GM23248 (cell line): Measurements from ENCODE around the gene CYGB. TPM values are rescaled to one million over a fixed set of nuclear protein-coding genes. Genes with fewer than 3 reads are reported as not detected.

ENCODE experiments used
- DNase-seq: peaks from one replicate; pipeline ENCODE4 v3.0.0-alpha.2; 2015
- H2AFZ ChIP-seq: fragments of 200-600 bp; sonication (generic); 2 replicates; pipeline ENCODE4 v1.6.1; 2016; ENCODE audit warnings: antibody characterized with exemption
- H3F3A ChIP-seq: fragments of 200-600 bp; sonication (generic); 2 replicates; pipeline ENCODE4 v1.6.1; 2016; ENCODE audit warnings: mild to moderate bottlenecking, antibody characterized with exemption, mixed run types; ENCODE audit not compliant: insufficient read depth
- H3K27ac ChIP-seq: fragments of 200-600 bp; sonication (generic); 2 replicates; pipeline ENCODE4 v1.5.1; 2016; ENCODE audit warnings: mild to moderate bottlenecking
- H3K27me3 ChIP-seq: fragments of 200-600 bp; sonication (generic); replicated peaks from 2 replicates; pipeline ENCODE4 v1.6.1; 2016; ENCODE audit warnings: mild to moderate bottlenecking; ENCODE audit not compliant: insufficient read depth
- H3K36me3 ChIP-seq: fragments of 200-600 bp; sonication (generic); 2 replicates; pipeline ENCODE4 v1.6.1; 2016; ENCODE audit warnings: low read depth, mild to moderate bottlenecking
- H3K4me1 ChIP-seq: fragments of 200-600 bp; sonication (generic); 2 replicates; pipeline ENCODE4 v1.6.1; 2016; ENCODE audit warnings: mild to moderate bottlenecking; ENCODE audit not compliant: insufficient read depth
- H3K4me2 ChIP-seq: fragments of 200-600 bp; sonication (generic); one replicate; pipeline ENCODE4 v1.6.1; 2016; ENCODE audit warnings: mild to moderate bottlenecking; ENCODE audit not compliant: unreplicated experiment
- H3K4me3 ChIP-seq: fragments of 200-600 bp; sonication (generic); 2 replicates; pipeline ENCODE4 v1.5.1; 2016; ENCODE audit warnings: mild to moderate bottlenecking
- H3K79me2 ChIP-seq: fragments of 200-600 bp; sonication (generic); 2 replicates; pipeline ENCODE4 v1.6.1; 2016; ENCODE audit warnings: mild to moderate bottlenecking; ENCODE audit not compliant: insufficient read depth
- H3K9ac ChIP-seq: fragments of 200-600 bp; sonication (generic); 2 replicates; pipeline ENCODE4 v1.6.1; 2016; ENCODE audit warnings: mild to moderate bottlenecking
- H3K9me2 ChIP-seq: fragments of 200-600 bp; sonication (generic); 2 replicates; pipeline ENCODE4 v1.6.1; 2016; ENCODE audit warnings: mixed run types, mild to moderate bottlenecking, moderate library complexity; ENCODE audit not compliant: insufficient read depth
- H3K9me3 ChIP-seq: fragments of 200-600 bp; sonication (generic); one replicate; pipeline ENCODE4 v1.6.1; 2017; ENCODE audit warnings: low read depth
- H4K20me1 ChIP-seq: fragments of 200-600 bp; sonication (generic); 2 replicates; pipeline ENCODE4 v1.6.0; 2016; ENCODE audit not compliant: insufficient read depth
- EZH2 ChIP-seq: fragments of 200-600 bp; sonication (generic); IDR thresholded peaks from 2 replicates; pipeline ENCODE4 v1.6.1; 2018; ENCODE audit warnings: antibody characterized with exemption, mild to moderate bottlenecking; ENCODE audit not compliant: insufficient read depth, poor library complexity, severe bottlenecking
- EZH2phosphoT487 ChIP-seq: fragments of 200-600 bp; sonication (generic); IDR thresholded peaks from 2 replicates; pipeline ENCODE4 v1.6.1; 2018; ENCODE audit warnings: antibody characterized with exemption, moderate library complexity, mild to moderate bottlenecking, low read depth; ENCODE audit not compliant: insufficient read depth
- WGBS, 2 experiments: methylation state at CpG; one replicate each; pipeline ENCODE4 v1.1.6; 2015 to 2017; ENCODE audit warnings: low lambda C conversion rate in 2 of 2, low coverage in 1 of 2; ENCODE audit errors: missing lambda C conversion rate in 2 of 2; 5-methylcytosine and 5-hydroxymethylcytosine counted together
- in situ Hi-C: fragments of 300-500 bp; cut with MboI; formaldehyde crosslinking; loops from 2 replicates; pipeline ENCODE4 v1.15.0; 2020
- polyA plus RNA-seq: library from polyadenylated mRNA; unstranded; fragments of >200 nt; fragmentation: Nextera tagmentation; extraction: Ambion mirVana; gene quantifications from 2 replicates; pipeline ENCODE4 v1.2.1, GENCODE V29; 2016
- small RNA-seq: library from RNA; depleted of rRNA; stranded (forward); fragments of <200 nt; gene quantifications from one replicate; pipeline ENCODE3, GENCODE V24; 2014; ENCODE audit warnings: low read depth, low replicate concordance
- total RNA-seq: library from RNA; depleted of rRNA; stranded (reverse); fragments of >200 nt; shearing (Covaris generic); gene quantifications from 2 replicates; pipeline ENCODE4 v1.2.3, GENCODE V29; 2014; rRNA removed

CYGB gene
- total and polyA plus RNA-seq, 2 experiments from 2014 or later = 1.1 to 8.3 TPM

GRCh38 chr17:76477576-76477975 is 59.9 kb downstream of the CYGB start:
- Histone ChIP-seq H4K20me1 (no peaks in the 10 kb centered on the region), H3K4me2 (no peak overlapping the region), H3K4me1 (no peaks in the 10 kb centered on the region), H3K9ac (no peak overlapping the region), H3F3A (no peaks in the 10 kb centered on the region), H3K4me3 (no peak overlapping the region), H3K27me3 (no peaks in the 10 kb centered on the region), H3K79me2 (no peaks in the 10 kb centered on the region), H2AFZ (no peak overlapping the region), H3K27ac (no peak overlapping the region), H3K9me2 (no peaks in the 10 kb centered on the region), H3K9me3 (no peaks in the 10 kb centered on the region), H3K36me3 (no peaks in the 10 kb centered on the region)
- no peak for TF ChIP-seq EZH2
- no peak for TF ChIP-seq EZH2phosphoT487
- no peak for DNase-seq
- WGBS, 2 experiments = 92% methylated on average over 15 of the region's 15 CpGs
- in situ Hi-C loops = loop anchor here (25.0 kb wide), 1 partner anchor 110 kb away; the partner anchor contains the start of gene ST6GALNAC2

Small RNA genes within 50 kb of the gene (small RNA-seq; reads per million reads assigned to genes)
- gene SNORD1A = not detected
- 12.9 reads per million, percentile 86 among the genes with 10 or more reads in this experiment for gene SNORD1B

Other genes starting within 250 kb of the CYGB start
- gene QRICH2, start 229.4 kb downstream of the CYGB start, total RNA-seq = 3.7 and 4.0 TPM in 2 replicates
- gene QRICH2, start 229.4 kb downstream of the CYGB start, polyA plus RNA-seq = 1.3 and 1.5 TPM in 2 replicates
- 44.5 and 53.2 TPM in 2 replicates for gene PRPSAP1, start 183.8 kb downstream of the CYGB start, total RNA-seq
- 55.1 and 56.5 TPM in 2 replicates for gene PRPSAP1, start 183.8 kb downstream of the CYGB start, polyA plus RNA-seq
- 112 and 113 TPM in 2 replicates for gene SPHK1, start 153.1 kb downstream of the CYGB start, total RNA-seq
- gene SPHK1, start 153.1 kb downstream of the CYGB start, polyA plus RNA-seq = 69.2 and 72.3 TPM in 2 replicates
- gene UBE2O, start 84.6 kb downstream of the CYGB start, total RNA-seq = 17.2 TPM in 2 replicates
- gene UBE2O, start 84.6 kb downstream of the CYGB start, polyA plus RNA-seq = 7.1 and 7.2 TPM in 2 replicates
- gene AANAT, start 70.1 kb downstream of the CYGB start, total RNA-seq = not detected in 2 replicates
- 0.72 TPM in 1 of 2 replicates, not detected in the other for gene AANAT, start 70.1 kb downstream of the CYGB start, polyA plus RNA-seq
- gene RHBDF2, start 36.3 kb downstream of the CYGB start, total RNA-seq = 8.9 and 10.0 TPM in 2 replicates
- gene RHBDF2, start 36.3 kb downstream of the CYGB start, polyA plus RNA-seq = 12.7 and 12.9 TPM in 2 replicates
- 1.5 and 3.4 TPM in 2 replicates for gene PRCD, start 2.3 kb upstream of the CYGB start, total RNA-seq
- 0.43 and 0.93 TPM in 2 replicates for gene PRCD, start 2.3 kb upstream of the CYGB start, polyA plus RNA-seq
- 0.65 and 1.4 TPM in 2 replicates for gene ST6GALNAC2, start 48.2 kb upstream of the CYGB start, total RNA-seq
- 0.96 and 1.0 TPM in 2 replicates for gene ST6GALNAC2, start 48.2 kb upstream of the CYGB start, polyA plus RNA-seq
- gene ST6GALNAC1, start 106.0 kb upstream of the CYGB start, total RNA-seq = not detected in 2 replicates
- gene ST6GALNAC1, start 106.0 kb upstream of the CYGB start, polyA plus RNA-seq = not detected in 2 replicates
- 483 and 625 TPM in 2 replicates for gene MXRA7, start 173.3 kb upstream of the CYGB start, total RNA-seq
- 46.8 and 48.0 TPM in 2 replicates for gene MXRA7, start 173.3 kb upstream of the CYGB start, polyA plus RNA-seq
- gene JMJD6, start 188.9 kb upstream of the CYGB start, total RNA-seq = 19.0 and 33.3 TPM in 2 replicates
- gene JMJD6, start 188.9 kb upstream of the CYGB start, polyA plus RNA-seq = 40.0 and 41.5 TPM in 2 replicates
- 22.5 and 35.6 TPM in 2 replicates for gene METTL23, start 189.1 kb upstream of the CYGB start, total RNA-seq
- gene METTL23, start 189.1 kb upstream of the CYGB start, polyA plus RNA-seq = 49.9 and 54.8 TPM in 2 replicates
- 147 and 165 TPM in 2 replicates for gene SRSF2, start 199.6 kb upstream of the CYGB start, total RNA-seq
- gene SRSF2, start 199.6 kb upstream of the CYGB start, polyA plus RNA-seq = 116 and 123 TPM in 2 replicates
- gene MFSD11, start 200.4 kb upstream of the CYGB start, total RNA-seq = 29.8 and 30.6 TPM in 2 replicates
- gene MFSD11, start 200.4 kb upstream of the CYGB start, polyA plus RNA-seq = 24.2 TPM in 2 replicates